Measurements from ENCODE around the gene CACNA1I.

The CACNA1I gene

DNA sequence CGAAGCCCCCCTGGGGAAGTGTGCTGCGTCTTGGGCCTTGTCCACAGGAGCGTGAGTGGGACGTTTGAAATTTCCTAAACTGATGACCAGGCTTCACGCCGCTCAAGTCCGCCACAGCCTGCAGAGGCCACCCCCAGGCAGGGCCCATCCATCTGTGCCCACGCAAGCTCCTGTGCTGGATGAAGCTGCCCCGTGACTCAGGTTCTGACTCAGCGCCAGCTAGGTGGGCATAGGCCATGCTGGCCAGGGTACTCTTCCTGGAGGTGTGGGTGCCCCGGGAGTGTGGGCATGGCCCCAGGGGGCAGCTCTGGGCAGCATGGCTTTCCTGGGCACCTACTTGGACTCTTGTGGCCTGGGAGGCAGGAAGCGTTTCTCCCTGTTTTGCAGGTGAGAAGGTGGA, 134.8 kb downstream of the CACNA1I start:
- DNase-seq: no peak

DNA sequence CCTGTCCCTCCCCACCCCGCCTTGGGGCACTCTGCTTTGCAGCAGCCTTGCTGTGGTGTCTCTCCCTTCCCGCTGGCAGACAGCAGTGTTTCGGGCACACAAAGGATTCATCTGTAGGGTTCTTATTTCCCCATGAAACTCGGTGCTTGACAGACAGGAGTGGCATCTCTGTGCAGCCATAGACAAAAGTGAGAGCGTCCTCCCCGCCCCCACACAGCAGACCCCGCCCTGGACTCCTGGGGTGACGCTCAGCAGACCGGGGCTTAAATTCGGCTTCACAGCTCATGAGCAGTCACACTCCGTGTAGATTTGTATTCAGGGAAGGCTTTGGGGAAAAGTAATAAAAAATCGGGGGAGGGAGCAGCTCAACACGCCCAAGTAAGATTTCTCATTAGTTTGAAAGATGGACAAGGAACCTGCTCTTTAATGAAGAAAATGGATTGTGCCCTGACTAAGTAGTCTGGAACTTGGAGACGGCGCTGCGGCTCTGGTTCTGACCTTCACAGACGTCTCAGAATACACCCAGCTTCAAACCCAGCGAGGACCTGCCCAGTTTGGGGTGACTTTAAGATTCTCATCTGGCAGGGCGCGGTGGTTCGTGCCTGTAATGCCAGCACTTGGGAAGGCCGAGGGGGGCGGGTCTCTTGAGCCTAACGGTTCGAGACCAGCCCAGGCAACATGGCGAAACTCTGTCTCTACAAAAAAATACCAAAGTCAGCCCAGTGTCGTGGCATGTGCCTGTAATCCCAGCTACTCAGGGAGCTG, 136.0 kb downstream of the CACNA1I start:
- DNase-seq: no peak

DNA sequence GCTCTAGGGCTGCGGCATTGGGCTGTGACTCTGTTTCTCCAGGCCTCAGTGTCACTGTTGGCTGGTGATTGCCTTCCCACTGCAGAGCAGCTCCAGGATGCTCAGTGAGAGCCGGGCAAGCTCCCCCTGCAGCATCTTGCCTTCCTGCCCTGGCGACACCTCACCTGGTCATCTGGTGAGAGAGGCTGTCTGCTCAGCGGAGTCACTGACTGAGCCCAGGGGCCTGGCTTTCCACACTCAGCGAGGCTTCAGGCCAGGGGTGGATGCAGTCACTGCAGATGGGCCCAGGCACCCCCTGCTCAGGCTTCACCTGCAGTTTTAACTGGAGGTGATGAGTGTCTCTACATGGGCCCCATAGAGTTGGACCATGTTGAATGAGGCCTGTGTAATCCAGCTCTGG, 136.8 kb downstream of the CACNA1I start:
- DNase-seq: no peak

DNA sequence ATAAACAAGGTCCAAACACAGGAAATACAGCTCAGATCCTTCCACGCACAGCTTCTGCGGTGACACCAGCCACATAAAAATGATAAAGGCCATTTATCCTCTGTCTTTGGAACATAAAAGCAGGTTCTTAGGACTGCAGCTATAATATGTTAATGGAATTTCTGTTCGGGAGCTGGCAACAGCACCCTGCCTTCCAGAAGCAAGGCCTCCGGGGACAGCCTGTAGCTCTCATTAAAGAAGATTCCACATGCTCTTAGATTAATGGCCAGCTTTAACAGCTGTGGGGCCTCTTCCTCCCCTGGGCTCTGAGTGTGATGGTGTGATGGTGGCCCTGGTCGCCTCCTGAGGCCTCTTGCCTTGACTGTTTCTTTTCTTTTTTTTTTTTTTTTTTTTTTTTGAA, 137.3 kb downstream of the CACNA1I start:
- DNase-seq: no peak

DNA sequence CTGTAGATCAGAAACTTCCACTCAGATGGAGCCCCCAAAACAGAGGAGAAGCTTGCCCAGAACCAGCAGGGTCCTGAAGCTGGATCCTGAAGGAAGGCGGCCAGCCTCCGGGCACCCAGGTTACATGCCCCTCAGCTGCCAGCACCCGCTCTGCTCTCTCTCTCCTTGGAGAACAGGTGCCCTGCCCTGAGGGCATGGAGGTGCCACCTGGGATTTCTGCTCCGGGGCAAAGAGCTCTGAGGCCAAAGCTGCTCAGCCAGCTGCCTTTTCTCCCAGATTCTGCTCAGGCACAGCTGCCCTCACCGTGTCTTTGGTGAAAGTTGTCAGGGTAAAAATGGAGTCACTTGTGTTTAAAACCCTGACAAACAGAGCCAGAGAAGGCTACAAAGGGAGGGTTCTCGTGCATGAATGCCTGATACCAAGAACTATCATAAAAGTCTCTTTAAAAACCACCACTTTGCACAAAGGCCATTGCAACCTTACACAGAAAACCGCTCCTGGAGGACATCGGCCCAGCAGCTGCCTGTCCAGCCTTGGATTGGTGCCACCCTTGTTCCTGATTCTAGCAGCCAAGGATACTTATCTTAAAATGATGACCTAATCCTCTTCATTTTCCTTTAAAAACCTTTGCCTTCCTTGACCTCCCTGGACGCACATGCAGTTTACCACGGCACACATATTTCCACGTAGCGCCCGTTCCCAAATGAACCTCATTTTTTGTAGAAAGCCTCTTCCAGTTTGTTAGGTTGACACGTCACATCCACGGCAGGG, 140.0 kb downstream of the CACNA1I start:
- no peak for DNase-seq

DNA sequence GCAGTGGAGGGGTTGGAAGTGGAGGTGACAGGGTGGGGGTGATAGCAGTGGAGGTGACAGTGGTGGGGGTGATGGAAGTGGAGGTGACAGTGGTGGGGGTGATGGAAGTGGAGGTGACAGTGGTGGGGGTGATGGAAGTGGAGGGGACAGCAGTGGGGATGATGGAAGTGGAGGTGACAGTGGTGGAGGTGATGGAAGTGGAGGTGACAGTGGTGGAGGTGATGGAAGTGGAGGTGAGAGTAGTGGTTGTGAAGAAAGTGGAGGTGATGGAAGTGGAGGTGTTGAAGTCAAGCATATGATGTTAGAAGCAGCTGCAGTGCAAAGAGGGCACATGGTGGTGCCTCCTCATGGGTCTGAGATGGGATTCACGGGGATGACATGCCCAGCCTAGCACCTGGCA, 141.5 kb downstream of the CACNA1I start:
- no peak for DNase-seq

DNA sequence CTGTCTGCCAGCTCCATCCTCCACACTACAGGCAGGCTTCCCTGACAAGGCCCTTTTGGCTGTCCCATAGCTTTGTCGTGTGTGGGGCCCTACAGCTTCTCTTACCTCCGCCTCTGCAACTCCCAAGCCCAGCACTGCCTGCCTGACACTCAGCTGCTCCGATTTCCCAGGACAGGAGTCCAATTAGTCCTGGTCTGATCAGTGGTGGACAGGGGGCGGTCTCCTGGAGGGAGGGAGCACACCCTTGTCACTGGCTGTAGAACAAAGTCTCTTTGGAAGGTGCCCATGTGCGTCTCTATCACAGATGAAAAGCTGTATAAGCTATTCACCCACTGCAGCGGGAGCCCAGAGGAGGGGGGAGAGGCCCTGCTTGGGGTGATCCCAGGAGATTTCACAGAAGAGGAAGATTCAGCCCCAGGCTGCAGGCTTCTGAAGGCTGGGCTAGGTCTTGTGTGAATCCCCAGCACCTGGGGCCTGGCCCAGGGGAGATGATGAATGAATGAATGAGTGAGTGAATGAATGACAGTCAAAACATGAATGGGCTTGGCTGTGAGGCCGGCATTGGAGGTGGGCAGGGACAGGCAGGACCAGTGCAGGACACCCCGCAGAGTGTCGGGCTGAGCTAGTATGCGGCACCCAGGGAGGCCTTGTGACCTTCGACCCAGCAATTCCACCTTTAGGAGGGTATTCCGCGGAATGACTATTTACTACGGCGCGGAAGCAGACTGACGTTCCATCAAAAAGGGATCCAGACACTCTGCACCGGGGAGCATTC, 142.4 kb downstream of the CACNA1I start:
- DNase-seq: no peak

DNA sequence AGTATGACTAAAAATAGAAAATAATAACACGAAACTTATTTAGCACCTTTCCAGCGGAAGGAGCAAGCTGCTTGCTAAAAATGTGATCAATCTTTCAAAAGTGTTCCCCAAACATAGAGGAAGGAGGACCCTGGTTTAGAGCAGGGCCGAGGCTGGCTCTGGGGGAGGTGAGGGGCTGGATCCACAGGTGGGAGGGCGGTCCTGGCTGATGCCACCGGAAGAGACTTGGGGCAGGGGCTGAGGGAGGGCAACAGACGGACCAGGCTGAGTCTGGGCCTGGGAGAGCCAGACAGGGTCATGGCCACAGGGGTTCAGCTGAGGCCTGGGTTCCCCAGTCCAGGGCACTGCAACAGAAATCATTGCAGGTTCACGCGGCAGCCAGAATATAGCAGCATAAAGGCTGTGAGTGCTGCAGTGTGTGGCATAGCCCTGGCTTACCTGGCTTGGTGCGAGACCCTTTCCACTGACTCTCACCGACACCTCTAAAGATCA, 143.3 kb downstream of the CACNA1I start:
- DNase-seq: no peak

DNA sequence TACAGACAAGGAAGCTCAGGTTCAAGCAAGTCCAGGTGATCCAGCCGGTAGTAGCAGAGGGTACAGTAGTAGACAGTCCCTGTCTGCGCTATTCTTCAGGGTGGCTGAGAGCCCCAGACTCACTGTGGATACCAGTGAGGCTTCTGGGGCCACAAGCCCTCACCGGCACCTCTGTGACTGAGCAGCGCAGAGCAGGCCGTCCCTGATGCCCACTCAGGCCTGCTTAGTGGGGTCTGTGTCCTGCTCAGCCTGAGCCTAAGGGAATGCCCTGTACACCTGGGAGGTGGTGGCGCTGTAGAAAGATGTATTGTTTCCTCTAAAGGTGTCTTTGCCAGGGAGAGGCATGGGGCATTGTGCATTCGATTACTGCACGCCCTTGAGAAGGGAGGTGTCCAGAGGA, 143.8 kb downstream of the CACNA1I start:
- DNase-seq: no peak

DNA sequence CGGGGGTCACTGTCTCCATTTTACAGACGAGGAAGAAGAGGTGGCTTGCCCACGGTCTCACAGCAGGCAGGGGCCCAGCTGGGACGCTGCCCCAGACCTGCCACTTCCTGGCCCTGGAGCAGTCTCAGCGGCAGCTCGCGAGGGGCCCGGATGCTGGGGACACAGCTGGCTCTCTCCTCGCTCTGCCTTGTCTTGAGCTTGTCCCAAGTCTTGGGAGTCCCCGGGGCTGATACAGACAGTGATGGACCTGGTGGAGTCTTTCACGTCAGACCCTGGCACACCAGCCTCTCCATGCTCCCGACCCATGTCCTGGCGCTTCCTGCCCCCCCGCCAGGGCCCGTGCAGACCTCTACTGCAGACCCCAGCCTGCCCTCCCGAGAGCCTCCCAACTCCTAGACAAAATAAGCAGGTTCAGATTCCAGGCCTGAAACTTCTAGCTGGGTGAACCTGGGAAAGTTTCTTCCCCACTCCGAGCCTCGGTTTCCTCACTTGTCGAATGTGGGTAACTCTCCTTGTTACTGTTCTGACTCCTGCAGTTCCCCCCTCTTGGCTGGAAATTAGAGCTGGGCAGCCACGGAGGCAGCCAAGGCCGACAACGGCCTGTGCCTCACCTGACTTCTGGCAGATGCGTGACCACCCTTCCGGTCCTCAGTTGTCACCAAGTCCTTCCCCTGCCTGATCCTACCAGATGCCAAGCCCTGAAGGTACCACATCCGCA, 145.4 kb downstream of the CACNA1I start:
- DNase-seq: no peak

DNA sequence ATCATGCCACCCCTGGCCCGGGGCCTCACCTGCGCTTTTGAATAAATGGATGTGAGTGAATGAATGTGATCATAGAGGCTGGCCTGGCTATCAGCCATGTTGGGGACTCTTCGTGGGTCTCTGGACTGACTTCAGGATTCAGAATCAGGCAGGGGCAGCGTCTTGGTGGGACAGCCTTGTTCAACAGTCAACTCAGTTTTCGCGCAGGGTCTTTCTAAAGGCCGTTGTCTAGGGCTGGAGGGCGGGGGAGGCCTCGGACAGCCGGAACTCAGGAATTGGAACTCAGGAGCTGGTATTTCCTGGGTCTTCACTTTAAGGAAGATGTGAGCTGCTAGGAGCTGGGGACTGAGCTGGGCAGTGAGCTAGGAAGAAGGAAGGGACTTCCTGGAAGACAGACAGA, 146.0 kb downstream of the CACNA1I start:
- no peak for DNase-seq

DNA sequence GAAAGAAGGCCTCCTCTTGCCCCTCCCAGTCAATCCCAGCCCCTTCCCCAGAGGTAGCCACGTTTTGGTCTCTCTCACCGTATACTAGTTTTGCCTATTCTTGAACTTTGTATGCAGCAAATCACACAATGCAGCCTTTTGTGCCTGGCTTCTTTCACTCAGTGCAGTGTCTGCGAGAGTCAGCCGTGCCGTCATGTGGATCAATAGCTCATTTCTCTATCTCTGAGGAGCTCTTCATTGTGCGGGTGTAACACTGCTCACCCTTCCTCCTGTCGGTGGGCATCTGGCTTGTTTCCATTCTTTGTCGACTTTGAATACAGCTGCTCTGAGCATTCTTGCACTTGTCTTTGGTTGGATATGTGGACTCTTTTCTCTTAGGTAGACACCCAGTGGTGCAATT, 146.5 kb downstream of the CACNA1I start:
- DNase-seq: no peak

DNA sequence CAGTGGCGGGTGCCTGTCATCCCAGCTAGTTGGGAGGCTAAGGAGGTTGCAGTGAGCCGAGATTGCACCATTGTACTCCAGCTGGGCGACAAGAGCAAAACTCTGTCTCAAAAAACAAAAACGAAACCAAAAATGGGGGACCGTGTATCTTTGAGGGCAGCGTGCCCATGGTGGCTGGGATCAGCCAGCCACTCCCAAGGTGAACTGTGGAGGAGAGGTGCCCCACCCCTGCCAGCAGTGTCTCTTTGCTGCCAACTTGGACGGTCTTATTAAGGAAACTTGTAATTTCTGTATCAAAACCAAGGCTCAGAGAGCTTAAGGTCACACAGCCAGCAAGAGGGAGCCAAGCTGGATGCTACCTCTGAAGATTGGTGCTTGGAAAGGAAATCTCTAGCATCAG, 147.7 kb downstream of the CACNA1I start:
- DNase-seq: no peak

DNA sequence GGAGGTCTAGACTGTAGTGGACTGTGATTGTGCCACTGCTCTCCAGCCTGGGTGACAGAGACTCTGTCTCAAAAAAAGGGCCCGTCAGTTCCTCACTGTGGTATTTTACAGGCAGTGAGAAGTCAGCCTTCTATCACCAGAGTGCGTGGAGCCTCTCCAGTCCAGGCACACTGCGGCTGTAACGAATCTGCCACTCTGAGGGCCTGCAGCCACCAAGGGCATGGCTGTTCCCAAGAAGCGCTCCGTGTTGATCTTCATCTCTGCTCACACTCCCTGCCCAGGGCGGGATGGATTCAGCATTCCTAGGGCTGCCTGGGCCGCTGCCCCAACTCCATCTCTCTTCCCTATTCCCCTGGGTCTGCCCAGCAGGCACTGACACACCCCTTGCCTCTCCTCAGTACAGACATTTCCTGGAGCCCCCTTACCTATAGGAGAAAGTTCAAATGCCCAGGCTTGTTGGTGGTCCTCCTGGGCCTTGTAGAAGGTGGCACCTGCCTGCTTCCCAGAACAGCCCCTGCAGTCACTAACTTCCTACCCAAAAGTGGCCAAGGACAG, 148.4 kb downstream of the CACNA1I start:
- no peak for DNase-seq

DNA sequence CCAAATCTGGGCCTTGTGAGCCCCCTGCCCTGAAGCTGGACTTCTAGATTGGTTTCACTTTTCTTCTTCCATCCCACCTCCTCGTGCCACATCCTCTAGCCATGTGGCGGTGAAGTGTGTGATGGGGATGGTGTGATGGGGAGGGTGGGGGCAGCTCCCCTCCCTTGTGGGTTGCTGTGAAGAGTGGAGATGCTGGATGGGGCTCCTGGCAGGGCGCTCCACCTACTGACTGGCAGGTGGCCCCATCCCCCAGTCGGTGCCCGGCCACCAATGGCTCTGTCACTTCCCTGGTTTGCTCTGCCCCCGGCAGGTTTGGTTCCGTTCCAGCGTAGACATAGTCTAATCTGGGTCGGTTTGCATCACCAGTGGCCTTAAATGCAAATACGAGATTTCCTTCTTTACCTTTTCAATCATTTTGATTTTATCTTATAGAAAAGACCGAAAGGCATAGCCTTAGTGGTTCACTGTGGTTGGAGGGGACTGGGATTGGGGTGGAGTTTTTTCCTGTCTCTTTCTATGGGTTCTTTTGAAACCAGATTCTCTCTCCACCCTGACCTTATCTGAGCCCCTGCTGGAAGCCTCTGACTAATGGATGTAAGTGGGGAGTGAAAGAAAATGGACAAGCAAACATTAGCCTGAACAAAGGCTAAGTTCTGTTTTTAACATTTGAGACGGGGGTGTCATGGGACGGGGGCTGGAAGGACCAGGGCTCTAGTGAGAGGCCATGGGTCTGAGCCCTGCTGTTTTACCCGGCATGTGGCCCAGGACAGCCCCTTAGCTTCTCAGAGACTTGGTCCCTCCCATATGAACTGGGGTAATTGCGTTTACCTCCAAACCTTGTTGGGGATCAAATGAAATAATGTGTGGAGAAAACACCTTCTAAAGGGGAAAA, 149.3 kb downstream of the CACNA1I start:
- no peak for DNase-seq

DNA sequence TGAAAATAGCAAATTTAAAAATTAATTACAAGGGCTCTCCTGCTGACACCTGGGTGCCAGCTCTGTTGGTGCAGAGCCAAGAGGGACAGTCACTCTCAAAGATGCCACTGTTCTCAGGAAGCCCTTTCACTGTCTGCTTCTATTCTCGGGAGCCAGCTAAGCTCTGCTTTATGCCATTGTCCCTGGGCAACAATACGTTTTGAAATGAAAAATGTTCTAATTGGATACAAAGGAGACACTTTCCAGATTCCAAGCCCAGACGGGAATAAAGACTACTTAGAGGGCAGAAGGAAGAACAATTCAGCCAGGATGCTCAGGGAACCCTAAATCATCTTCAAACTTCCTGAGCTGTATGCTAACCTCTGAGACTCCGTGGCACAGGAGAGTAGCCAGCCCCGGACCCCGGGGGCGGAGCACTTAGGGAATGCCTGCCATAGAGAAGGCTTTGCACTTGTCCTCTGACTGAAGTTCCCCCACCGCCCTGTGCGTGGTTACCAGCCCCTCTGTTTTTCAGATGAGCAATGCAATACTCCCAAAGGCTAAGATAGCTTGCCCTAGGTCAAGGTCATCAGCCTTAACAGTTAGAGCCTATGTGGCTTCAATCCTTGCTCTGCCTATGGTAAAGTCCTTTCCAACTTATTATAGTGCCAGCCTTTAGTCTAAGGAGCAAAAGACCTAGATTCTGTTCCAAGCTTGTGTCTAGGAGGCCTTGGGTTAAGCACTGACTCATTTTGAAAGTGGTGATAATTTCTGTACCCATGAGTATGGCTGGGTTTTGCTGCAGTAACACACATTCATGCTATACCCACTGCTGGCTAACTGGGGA, 150.9 kb downstream of the CACNA1I start:
- no peak for DNase-seq

DNA sequence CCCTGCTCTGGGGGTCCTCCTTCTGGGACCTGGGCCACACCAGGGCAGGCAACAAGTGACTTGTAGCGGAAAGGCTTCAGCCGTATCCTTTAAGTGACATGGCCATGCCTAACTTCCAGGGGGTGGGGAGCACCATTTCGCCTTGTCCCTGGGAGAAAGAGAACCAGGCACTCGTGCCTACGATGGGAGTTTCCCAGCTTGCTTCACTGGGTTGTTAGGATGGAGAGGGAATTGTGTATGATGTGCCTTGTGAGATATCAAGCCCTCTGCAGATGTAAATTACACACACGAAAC, 151.4 kb downstream of the CACNA1I start:
- no peak for DNase-seq

DNA sequence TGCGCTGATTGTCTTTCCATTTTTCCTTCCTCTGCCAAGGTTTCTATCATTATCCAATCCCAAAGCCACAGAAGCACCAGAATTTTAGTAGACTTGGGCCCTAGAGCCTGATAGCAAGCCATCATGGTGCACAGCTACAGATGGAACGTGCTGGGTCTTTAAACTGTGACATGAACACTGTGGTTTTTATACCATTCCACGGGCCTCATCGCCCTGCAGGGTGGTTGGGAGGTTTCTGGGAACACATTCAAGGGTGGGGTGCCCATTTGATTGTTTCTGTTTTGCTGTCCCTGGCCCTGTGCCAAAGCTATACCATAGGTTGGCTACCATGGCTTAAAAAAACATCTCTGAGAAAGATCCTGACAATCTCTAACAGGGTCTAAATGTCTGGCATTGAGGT, 151.9 kb downstream of the CACNA1I start:
- DNase-seq: no peak

DNA sequence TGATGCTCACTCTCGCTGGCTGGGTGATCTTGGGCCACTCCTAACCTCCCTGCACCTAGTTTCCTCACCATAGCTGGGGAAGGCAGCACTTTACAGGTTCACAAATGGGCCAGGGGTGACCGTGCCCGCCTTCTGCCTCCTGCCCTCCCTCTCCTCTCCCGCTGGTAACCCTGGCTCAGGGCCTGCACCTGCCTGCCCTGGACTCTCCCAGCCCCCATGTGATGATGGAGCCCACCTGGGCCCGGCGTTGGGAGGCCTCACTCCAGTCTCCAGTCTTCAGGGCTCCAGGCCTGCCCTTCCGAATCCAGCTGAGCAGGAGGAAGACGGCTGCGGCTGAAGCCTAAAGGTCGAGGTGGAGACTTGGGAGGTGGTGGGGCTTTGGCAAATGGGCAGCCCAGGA, 152.9 kb downstream of the CACNA1I start:
- DNase-seq: no peak

DNA sequence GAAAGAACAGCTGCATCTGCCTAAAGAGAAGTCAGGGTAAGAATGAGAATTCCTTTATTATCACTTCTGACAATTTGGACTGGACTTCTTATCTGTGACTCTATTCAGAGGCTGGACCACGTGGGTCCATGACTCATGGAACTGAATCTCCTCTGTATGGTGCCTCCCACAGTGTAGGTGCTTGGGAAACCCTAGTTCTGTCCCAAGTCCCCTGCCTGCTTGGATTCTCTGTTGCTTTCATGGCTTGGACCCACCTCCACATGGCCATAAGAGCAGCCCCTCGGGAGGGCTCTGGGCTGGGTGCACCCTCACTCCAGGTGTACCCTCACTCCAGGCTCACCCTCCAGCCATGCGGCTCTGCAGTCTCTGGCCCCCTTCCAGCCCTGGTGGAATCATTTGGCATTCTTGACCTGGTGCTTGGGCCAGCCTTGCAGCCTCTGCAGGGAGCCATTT, 153.4 kb downstream of the CACNA1I start:
- no peak for DNase-seq

DNA sequence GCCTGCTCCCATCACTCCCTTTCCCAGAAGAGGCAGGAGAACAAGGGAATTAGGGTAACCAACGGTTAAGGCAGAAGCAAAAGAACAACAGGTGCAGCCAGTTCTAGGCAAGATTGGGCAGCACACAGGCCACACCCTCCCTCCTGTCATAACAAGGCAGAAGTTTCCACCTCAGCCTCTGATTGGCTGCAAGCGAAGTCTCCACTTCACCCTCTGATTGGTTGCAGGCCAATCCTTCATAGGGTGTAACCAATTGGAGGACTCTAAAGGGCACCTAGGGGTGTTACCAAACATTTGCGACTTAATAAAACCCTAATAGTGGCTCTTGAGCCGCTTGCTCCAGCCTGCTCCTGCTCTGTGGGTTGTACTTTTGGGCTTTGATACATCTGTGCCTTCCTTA, 153.8 kb downstream of the CACNA1I start:
- DNase-seq: no peak
